Adrenal gland (tissue), 5 donors: Measurements from ENCODE around the gene PRMT9.

ENCODE experiments used
- POLR2A ChIP-seq, 2 donors: fragments of 450-650 bp; IDR thresholded peaks; one replicate each; pipeline ENCODE4 v1.6.1; 2017; ENCODE audit warnings: antibody characterized with exemption in 2 of 2, mild to moderate bottlenecking in 2 of 2, moderate library complexity in 1 of 2
- TF ChIP-seq, protein P1 (sequence below), 6 experiments: fragments of 450-650 bp in 4 of 6; fragments of 200-600 bp in 2 of 6; sonication (generic) in 1 of 6; IDR thresholded peaks; 1 replicate in 5 of 6; 2 replicates in 1 of 6; pipeline versions ENCODE4 v1.5.1 to v1.8.0; 2016 to 2021; ENCODE audit warnings: antibody characterized with exemption in 6 of 6, mild to moderate bottlenecking in 2 of 6, moderate library complexity in 1 of 6
- donor health status: DM: no; HTN: no; CAD: no.

DNA sequence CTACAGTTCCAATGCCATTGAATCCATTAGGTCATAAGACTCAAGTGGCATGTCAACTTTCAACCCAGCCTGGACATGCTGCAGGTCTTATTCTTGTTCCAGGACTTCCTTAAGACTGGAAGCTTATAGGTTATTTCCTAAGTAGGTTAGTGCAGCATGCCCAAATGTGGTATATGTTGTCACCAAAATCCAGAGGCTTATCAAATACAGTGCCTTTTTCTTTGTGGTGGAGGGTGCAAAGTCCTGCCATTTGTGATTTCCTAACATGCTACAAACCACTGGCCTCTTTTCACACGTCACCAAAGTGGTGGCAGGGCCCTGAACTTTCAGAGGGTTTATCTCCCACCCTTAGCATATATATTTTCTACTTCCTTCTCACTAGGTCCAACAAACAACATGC lies 76.5 kb downstream of the PRMT9 start:
- TF ChIP-seq, protein P1, sequence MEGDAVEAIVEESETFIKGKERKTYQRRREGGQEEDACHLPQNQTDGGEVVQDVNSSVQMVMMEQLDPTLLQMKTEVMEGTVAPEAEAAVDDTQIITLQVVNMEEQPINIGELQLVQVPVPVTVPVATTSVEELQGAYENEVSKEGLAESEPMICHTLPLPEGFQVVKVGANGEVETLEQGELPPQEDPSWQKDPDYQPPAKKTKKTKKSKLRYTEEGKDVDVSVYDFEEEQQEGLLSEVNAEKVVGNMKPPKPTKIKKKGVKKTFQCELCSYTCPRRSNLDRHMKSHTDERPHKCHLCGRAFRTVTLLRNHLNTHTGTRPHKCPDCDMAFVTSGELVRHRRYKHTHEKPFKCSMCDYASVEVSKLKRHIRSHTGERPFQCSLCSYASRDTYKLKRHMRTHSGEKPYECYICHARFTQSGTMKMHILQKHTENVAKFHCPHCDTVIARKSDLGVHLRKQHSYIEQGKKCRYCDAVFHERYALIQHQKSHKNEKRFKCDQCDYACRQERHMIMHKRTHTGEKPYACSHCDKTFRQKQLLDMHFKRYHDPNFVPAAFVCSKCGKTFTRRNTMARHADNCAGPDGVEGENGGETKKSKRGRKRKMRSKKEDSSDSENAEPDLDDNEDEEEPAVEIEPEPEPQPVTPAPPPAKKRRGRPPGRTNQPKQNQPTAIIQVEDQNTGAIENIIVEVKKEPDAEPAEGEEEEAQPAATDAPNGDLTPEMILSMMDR (IDR thresholded peaks at IDR 0.05): no peak
- no peak for TF ChIP-seq POLR2A (IDR thresholded peaks at IDR 0.05)
